Heart left ventricle (tissue), 13 donors: ENCODE data around the gene SNCG.

Experiments
- CTCF ChIP-seq, 12 donors: fragments of 200-600 bp; sonication (generic) in 4 of 12; IDR thresholded peaks; one replicate each; pipeline versions ENCODE4 v1.5.0 to v1.8.0; 2018 to 2022; ENCODE audit warnings: antibody characterized with exemption in 12 of 12, mild to moderate bottlenecking in 5 of 12
- POLR2A ChIP-seq, 2 donors: fragments of 450-650 bp; IDR thresholded peaks; one replicate each; pipeline ENCODE4 v1.6.1; 2017; ENCODE audit warnings: antibody characterized with exemption in 2 of 2, mild to moderate bottlenecking in 2 of 2, moderate library complexity in 2 of 2
- donor health status: ischemic (EF 13 %, LVEDD 7.1; RV severe dilation, severe dysfunction).
- donor health status: DM: no; HTN: yes; CAD: no.
- donor health status: DM: no; HTN: no; CAD: no.
- donor health status: ischemic (EF 25% LVEDD 6.9; RV normal size, moderate dysfunction).
- donor health status: ischemic (EF 25% LVEDD 5.7; RV mildly dilated, moderate dysfunction).
- donor health status: ischemic (EF 35%, LVEDD 5.7; RV mildly dilated, moderate dysfunction).
- donor health status: nonischemic (EF 11% LVEDD 7.7; RV severe dilation, severe dysfunction).
- donor health status: DM: yes; HTN: yes; CAD: no.
- donor health status: PGD.
- donor health status: ischemic (EF 29% LVEDD 5.4; RV normal size, mild dysfunction).
- donor health status: nonischemic (EF 23%, LVEDD 6.1; RV moderate dilation, normal function).

GRCh38 chr10:86967481-86967941, 9.1 kb downstream of the SNCG start:
- TF ChIP-seq CTCF (IDR thresholded peaks at IDR 0.05) (peak in 1 of 12 donors; percentile 2), POLR2A (IDR thresholded peaks at IDR 0.05) (no peak)
